Vagina (tissue), 2 donors: ENCODE measurements around the gene LHPP.

Source experiments
- CTCF ChIP-seq, 3 experiments: fragments of 450-650 bp in 2 of 3; fragments of 200-600 bp in 1 of 3; sonication (generic) in 1 of 3; IDR thresholded peaks; one replicate each; pipeline ENCODE4 v1.5.1; 2017 to 2019; ENCODE audit warnings: antibody characterized with exemption in 3 of 3, mild to moderate bottlenecking in 2 of 3, moderate library complexity in 2 of 3
- POLR2A ChIP-seq, 2 donors: fragments of 450-650 bp; IDR thresholded peaks; one replicate each; pipeline ENCODE4 v1.6.1; 2017; ENCODE audit warnings: antibody characterized with exemption in 2 of 2, mild to moderate bottlenecking in 2 of 2, moderate library complexity in 2 of 2

GRCh38 chr10:124604214-124605000, 142.8 kb downstream of the LHPP start:
- TF ChIP-seq CTCF (IDR thresholded peaks at IDR 0.05) (no peak), POLR2A (IDR thresholded peaks at IDR 0.05) (no peak)
